GF-D8 (cell line): ENCODE measurements around the gene SETD4.
A peak's percentile ranks its signal among the peaks of the same experiment; 100 is the strongest.

Experiments
- DNase-seq: peaks from one replicate; lab custom pipeline; 2025; lab: John Stamatoyannopoulos, UW

Gene SETD4

GRCh38 chr21:36047139-36047538, 13.2 kb downstream of the SETD4 start:
- DNase-seq: no peak

GRCh38 chr21:36045993-36046392, 14.3 kb downstream of the SETD4 start:
- DNase-seq: no peak

GRCh38 chr21:36044056-36044455, 16.3 kb downstream of the SETD4 start:
- DNase-seq: no peak

GRCh38 chr21:36041910-36042309, 18.4 kb downstream of the SETD4 start:
- no peak for DNase-seq

- no peak for DNase-seq
These were observed 19.9 kb downstream of the SETD4 start for GRCh38 chr21:36040389-36040788.

GRCh38 chr21:36039861-36040260, 20.5 kb downstream of the SETD4 start:
- no peak for DNase-seq

- DNase-seq: no peak
These were observed 21.4 kb downstream of the SETD4 start for GRCh38 chr21:36038701-36039497.

- DNase-seq: no peak
These were observed 24.9 kb downstream of the SETD4 start for GRCh38 chr21:36035381-36035791.

- no peak for DNase-seq
These were observed 26.0 kb downstream of the SETD4 start for GRCh38 chr21:36034211-36034913.

- DNase-seq: no peak
These were observed 27.5 kb downstream of the SETD4 start for GRCh38 chr21:36032647-36033406.

- no peak for DNase-seq
These were observed 29.6 kb downstream of the SETD4 start for GRCh38 chr21:36030581-36031189.

- DNase-seq: no peak
These were observed 31.0 kb downstream of the SETD4 start for GRCh38 chr21:36029309-36029708.

GRCh38 chr21:36028127-36029069, 31.9 kb downstream of the SETD4 start:
- DNase-seq: peak; percentile 21

GRCh38 chr21:36027347-36027746, 33.0 kb downstream of the SETD4 start:
- no peak for DNase-seq

- no peak for DNase-seq
These were observed 35.5 kb downstream of the SETD4 start for GRCh38 chr21:36024782-36025181.

GRCh38 chr21:36023092-36023480, 37.2 kb downstream of the SETD4 start:
- DNase-seq: no peak

GRCh38 chr21:36022427-36023091, 37.8 kb downstream of the SETD4 start:
- no peak for DNase-seq

GRCh38 chr21:36021251-36021837, 39.0 kb downstream of the SETD4 start:
- no peak for DNase-seq

- DNase-seq: no peak
These were observed 45.3 kb downstream of the SETD4 start for GRCh38 chr21:36015045-36015444.

- DNase-seq: no peak
These were observed 49.5 kb downstream of the SETD4 start for GRCh38 chr21:36010801-36011200.
